Panc1 (cell line): ENCODE results near the gene LEMD2.

ENCODE experiments used
- POLR2AphosphoS5 ChIP-seq: IDR thresholded peaks from 2 replicates; pipeline ENCODE4 v1.6.1; 2012; ENCODE audit warnings: mild to moderate bottlenecking, low read depth, low read length, moderate library complexity
- TF ChIP-seq, protein P1 (sequence below): fragments of 450-650 bp; IDR thresholded peaks from 2 replicates; pipeline ENCODE4 v1.5.1; 2017; ENCODE audit warnings: mild to moderate bottlenecking

DNA sequence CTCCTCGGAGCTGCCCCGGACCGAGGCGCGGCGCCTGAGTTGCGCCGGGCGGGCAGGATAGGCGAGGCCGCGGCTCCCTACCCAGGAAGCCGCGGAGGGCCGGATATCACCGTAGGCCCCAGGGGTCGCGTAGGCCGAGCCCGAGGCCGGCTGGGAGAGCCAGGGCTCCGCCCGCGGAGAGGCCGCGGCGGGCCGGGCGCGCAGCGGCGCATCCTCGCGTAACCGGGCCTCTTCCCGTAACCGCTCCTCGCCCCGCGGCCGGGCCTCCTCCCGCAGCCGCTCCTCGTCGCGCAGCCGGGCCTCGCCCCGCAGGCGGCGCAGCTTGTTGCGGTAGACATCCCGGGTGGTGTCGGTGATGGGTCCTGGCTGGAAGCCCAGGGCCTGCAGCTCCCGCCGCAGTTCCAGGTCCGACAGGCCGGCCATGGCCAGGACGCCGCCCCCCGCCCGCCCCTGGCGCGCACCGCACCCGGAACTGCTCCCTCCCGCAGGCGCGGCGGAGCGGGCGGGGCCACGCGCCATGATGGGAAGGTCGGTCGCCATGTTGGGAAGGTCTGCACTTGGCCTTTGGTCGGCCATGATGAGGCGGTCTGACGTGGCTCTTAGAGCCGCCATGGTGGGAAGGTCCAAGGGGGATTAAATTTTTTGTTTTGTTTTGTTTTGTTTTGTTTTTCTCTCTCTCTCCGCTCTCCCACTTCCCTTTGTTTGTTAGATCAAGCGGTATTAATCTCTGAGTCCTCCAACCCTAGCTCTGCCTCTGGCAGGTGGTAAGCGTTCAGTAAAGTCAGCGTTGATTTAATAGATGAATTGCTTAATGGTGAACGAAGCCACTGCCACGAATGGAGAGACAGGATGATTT lies at the start of gene LEMD2:
- TF ChIP-seq, protein P1, sequence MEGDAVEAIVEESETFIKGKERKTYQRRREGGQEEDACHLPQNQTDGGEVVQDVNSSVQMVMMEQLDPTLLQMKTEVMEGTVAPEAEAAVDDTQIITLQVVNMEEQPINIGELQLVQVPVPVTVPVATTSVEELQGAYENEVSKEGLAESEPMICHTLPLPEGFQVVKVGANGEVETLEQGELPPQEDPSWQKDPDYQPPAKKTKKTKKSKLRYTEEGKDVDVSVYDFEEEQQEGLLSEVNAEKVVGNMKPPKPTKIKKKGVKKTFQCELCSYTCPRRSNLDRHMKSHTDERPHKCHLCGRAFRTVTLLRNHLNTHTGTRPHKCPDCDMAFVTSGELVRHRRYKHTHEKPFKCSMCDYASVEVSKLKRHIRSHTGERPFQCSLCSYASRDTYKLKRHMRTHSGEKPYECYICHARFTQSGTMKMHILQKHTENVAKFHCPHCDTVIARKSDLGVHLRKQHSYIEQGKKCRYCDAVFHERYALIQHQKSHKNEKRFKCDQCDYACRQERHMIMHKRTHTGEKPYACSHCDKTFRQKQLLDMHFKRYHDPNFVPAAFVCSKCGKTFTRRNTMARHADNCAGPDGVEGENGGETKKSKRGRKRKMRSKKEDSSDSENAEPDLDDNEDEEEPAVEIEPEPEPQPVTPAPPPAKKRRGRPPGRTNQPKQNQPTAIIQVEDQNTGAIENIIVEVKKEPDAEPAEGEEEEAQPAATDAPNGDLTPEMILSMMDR, result no peak
- TF ChIP-seq POLR2AphosphoS5, result peak; percentile 98
